HG03108 (cell line): Measurements from ENCODE around the gene C1orf74.

Experiments used
- ATAC-seq: cut with Tn5 transposase; IDR thresholded peaks from one replicate; pipeline ENCODE4 v1.9.1; 2021; ENCODE audit warnings: moderate library complexity; ENCODE audit not compliant: unreplicated experiment

C1orf74 gene

DNA sequence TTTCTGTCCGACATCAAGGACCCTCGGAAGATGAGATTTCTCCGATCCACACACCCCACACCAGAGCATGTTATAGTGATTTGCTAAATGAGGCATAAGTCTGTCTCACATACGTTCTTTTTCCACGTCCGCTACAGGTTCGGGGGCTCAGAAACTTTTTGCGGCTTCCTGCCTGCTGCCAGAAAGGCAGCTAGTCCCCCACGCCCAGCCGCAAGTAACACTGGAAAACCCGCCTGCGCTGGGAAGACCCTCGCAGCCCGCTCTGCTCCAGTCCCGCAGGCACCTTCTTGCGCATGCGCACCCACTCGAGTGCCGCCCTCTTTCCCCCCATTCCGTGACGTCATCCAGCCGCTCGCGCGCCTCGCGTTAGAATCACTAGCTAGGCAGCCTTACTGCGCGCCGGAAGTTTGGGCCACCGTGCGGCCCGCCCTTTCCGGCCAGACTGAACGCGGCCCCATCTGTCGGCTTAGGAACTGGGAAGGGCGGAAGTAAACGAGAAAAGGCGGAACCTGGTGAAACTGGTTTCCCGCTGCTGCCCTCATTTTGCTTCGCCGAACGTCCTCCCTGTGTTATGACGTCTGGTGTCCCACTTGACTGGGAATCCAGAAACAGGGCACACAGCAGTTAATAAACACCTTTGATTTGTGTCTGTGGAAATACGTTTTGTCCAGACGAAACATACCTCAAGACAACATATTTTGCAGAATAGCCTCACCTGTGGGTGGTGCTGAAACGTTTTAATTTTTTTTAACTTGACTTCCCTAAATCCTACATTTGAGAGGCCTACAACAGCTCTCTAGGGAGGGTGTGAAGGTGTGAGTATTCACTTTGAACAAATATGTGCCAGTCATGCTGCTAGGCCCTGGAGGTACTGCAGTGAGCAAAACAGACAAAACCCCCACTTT is at the start of gene C1orf74:
Gene C1orf74, minus strand, starts transcription at position 295 of the 905 bp plus-strand sequence. CDS start 925 bp downstream, outside the sequence.
- peak; percentile 100 for ATAC-seq

DNA sequence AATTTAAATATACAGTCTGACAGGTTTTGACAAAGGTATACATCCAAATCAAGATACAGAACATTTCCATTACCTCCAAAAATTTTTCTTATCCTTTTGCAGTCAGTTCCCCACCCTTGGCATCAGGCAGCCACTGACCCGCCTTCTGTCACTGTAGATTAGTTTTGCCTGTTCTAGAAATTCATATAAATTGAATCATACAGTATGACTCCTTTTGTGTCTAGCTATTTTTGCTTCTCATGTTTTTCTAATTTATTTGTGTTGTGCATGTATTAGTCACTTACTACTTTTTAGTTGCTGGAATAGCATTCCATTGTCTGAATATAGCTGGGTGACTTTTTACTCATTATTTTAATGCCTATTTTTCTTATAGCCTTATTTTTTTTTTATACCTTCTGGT is 47.3 kb upstream of the C1orf74 start:
- no peak for ATAC-seq

- no peak for ATAC-seq
These were observed 46.4 kb upstream of the C1orf74 start for GRCh38 chr1:209830722-209831121.

DNA sequence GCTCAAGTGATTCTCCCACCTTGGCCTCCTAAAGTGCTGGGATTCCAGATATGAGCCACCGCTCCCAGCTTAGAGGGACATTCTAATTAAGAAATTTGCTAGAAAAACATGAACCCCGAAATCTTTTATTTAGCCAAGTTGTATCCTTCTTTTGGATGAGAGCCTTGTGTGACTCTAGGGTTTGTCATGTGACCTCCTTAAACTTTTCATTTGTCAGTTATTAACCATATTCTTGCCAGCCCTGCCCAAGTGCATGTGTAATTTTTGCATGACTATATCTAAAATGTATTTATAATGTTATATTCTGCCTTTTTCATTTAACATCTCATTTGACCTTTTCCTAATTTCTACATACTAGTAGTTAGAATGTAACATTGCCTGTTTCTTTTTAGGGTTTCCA is 45.4 kb upstream of the C1orf74 start:
- no peak for ATAC-seq

GRCh38 chr1:209827384-209828262 is 43.3 kb upstream of the C1orf74 start, which contains the start of gene UTP25:
TSS of gene UTP25 (plus strand) at chr1:209827972. CDS start at chr1:209828064, 92 bp downstream.
- ATAC-seq, result peak; percentile 89

GRCh38 chr1:209825591-209826434 is 41.5 kb upstream of the C1orf74 start:
- no peak for ATAC-seq

- no peak for ATAC-seq
These were observed 39.0 kb upstream of the C1orf74 start for GRCh38 chr1:209823143-209824041.

DNA sequence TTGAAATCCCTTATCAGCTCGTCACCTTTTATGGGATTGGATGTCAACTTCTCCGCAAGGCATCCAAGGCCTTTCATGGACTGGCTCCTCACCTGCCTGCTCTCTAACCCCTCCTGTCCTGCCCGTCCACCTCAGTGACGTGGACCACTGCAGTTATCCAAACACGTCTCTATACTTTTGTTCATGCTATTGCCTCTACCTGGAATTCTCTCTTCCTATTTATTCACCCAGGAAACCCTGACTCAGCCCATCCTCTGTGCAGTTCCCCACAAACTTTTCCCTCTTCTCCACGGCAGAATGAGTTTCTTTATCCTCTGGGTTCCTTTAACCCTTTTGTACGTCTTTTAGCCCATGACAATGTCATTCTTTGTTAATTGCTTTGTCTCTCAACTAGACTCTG is 38.3 kb upstream of the C1orf74 start:
- ATAC-seq, result no peak

GRCh38 chr1:209820986-209821385 is 36.6 kb upstream of the C1orf74 start:
- no peak for ATAC-seq

DNA sequence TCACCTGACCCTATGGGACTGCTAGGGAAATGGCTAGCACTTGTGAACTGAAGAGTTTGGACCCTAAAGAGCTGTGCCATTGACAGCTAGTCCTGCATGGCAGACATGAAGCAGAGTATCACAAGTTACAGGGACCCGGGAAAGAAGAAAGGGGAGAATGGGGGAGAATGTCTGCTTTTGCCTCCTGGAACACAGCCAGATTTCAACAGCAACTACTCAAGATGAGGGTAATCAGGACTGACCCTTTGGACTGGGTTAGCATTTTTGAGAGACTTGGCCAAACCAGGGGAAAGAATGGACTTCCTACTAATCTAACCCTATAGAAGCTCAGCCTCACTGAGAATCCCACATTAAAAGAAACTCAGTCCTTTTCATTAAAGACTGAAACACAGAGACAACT is 34.7 kb upstream of the C1orf74 start:
- no peak for ATAC-seq

DNA sequence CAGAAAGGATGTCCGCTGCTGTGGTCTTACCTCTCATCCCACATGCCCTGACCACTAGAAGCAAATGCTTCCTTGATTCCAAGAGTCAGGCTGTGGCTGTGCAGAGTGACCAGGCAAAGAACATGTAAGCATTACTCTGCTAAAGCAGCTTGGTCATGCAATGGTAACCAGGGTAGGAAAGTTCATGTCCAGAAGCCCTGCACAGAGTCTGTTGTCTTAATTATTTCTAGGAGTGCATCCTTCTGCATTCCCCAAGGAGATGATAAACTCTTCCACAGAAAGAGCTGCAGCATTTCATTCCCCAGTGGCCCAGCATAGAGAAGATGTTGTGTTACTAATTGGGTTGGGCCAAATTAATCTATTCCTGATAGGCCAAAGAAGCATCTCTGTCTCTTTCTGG is 33.3 kb upstream of the C1orf74 start:
- ATAC-seq, result no peak

- ATAC-seq, result no peak
These were observed 32.6 kb upstream of the C1orf74 start for GRCh38 chr1:209816923-209817322.

GRCh38 chr1:209815931-209816341 is 31.6 kb upstream of the C1orf74 start:
- ATAC-seq, result no peak

GRCh38 chr1:209815490-209815889 is 31.1 kb upstream of the C1orf74 start:
- ATAC-seq, result no peak

DNA sequence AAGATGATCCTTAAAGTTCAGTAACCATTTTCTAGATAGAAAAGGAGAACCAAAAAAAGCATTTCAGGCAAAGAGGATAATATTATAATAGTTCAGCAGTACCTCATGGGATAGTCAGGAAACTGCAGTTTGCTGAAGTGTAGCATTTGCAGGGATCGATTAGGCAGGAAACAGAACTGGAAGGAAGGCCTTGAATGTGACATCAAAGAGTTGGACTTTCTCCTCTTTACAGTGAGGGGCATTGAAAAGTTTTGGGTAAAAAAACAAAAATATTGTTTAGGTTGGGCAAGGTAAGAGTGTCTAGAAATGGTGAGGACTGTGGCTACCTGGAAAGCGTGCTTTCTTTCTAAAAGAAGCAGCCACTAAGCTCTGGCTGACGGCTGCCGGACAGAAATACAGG is 29.5 kb upstream of the C1orf74 start:
- no peak for ATAC-seq

GRCh38 chr1:209810783-209811182 is 26.4 kb upstream of the C1orf74 start:
- ATAC-seq, result no peak

- no peak for ATAC-seq
These were observed 25.3 kb upstream of the C1orf74 start for GRCh38 chr1:209809611-209810010.

DNA sequence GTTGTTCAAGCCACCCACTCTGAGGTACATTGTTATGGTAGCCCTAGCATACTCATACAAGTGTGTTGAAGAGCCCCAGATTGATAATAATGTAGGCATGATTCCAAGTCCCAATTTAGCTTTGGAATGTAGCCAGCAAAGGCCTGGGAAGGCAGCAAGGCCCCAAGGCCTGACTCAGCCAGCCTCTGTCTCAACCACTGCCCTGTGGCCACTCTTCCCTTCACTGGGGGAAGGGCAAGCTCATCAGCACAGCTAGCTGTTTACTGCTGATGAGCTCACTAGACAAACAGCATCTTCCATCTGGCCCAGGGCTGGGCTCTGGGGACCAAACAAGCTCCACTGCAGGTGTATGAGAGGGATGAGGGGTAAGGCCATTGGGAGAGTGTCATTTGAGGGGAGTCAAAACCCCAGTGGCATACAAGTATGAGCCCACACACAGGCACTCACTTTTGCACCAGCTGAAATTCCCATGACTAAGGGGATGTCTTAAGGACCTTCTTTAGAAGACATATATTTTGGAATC is 23.8 kb upstream of the C1orf74 start:
- no peak for ATAC-seq

DNA sequence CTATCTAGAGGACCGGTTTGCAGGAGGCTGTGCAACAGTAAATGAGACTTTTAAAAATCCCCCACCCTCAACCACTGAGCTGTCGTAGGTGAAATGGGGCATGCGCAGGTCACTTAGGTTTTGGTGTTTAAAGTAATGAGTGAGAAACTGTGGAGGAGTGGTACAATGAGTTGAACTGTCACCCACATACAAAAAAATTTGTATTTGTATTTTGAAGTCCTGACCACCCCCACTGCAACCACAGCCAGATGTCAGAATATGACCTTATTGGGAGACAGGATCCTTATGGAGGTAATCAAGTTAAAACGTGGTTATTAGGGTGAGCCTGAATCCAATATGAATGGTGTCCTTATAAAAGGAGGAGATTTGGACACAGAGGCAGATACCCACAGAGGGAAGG is 23.1 kb upstream of the C1orf74 start:
- no peak for ATAC-seq
